ELR (cell line): ENCODE results near the gene IRAK2.
"Not testable (repeated sequence)": the region's sequence is repeated elsewhere in the genome, so short reads cannot be mapped to it uniquely, and the experiment has no call there.

Source experiments
- DNase-seq: peaks from one replicate; pipeline ENCODE4 v3.0.0-alpha.2; 2015; ENCODE audit warnings: low read depth

IRAK2 gene

GRCh38 chr3:10255835-10256234 lies 91.1 kb downstream of the IRAK2 start:
- no peak for DNase-seq

DNA sequence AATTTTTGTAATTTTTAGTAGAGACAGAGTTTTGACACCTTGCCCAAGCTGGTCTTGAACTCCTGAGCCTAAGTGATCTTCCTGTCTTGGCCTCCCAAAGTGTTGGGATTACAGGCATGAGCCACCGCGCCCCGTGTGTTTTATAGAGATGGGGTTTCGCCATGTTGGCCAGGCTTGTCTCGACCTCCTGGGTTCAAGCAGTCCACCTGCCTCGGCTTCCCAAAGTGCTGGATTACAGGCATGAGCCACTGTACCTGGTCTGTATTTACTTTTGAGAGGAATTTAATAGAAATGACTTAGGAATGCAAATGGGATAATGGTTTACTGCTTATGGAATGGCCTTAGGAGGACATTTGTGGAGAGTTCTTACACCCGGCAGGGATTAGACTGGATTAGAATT lies 94.3 kb downstream of the IRAK2 start:
- DNase-seq = no peak

- no peak for DNase-seq
Observed at GRCh38 chr3:10259798-10260197, 95.1 kb downstream of the IRAK2 start.

DNA sequence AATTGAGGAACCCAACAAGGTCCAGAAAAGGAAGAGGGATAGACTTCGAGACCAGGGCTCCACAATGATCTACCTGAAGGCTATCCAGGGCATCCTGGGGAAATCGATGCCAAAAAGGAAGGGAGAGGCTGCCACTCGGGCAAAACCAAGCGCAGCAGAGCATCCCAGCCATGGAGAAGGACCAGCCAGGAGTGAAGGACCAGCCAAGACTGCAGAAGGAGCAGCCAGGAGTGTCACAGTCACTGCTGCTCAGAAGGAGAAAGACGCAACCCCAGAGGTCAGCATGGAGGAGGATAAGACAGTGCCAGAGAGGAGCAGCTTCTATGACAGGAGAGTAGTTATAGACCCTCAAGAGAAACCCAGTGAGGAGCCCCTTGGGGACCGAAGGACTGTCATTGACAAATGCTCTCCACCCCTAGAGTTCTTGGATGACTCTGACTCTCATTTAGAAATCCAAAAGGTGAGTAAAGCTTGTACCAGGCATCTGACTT lies 95.5 kb downstream of the IRAK2 start:
- no peak for DNase-seq

DNA sequence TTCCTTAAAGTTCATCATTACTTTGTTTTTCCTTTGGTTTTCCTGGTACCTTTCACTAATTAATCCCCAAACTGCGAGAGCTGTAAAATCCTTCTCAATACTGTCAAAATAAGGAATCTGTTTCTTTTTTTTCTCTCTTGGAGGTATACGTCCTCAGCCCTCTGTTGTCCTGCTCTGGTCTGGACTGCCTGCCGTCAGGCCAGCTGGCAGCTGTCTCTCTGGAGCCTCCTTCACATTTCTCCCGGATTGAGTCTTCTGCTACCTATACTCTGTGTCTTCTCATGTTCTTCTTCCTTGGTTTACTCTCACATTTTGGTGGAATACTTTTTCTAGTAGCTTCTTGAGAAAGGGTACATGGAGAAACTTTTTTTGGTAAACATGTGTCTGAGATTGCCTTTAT lies 97.3 kb downstream of the IRAK2 start:
- DNase-seq = no peak

DNA sequence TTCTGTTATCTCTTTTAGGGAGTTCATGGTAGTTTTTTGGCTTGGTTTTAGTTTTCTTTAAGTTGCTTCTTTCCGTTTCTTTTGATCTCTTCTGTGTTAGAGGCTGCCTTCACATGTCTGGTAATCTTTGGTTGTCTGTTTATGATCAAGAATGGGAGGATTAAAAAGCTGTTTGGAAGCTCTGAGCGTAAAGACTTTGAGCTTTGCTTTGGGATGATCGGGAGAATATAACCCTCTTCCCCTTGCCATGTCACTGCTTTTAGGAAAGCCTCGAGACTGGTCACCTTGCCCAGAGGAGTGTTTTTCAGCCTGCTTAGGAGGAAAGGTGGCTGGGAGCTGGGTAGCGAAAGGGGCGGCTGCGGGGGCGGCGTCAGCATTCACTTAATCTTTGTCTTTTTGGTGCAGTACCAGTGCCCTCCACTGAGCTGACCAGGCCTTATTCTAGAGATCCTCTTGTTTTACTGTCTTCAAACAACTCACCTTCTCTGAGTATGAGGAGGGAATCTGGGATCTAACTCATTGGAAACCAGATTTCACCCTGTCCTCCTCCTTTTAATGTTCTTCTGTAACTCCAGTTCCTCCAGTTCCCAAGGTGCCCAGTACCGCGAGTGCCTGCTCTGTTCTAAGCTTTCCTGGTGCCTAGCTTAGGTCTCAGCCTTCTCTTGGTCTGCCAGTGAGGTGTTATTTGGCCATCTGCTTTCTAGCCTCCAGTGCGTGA lies 99.1 kb downstream of the IRAK2 start:
- peak; percentile 61 for DNase-seq

DNA sequence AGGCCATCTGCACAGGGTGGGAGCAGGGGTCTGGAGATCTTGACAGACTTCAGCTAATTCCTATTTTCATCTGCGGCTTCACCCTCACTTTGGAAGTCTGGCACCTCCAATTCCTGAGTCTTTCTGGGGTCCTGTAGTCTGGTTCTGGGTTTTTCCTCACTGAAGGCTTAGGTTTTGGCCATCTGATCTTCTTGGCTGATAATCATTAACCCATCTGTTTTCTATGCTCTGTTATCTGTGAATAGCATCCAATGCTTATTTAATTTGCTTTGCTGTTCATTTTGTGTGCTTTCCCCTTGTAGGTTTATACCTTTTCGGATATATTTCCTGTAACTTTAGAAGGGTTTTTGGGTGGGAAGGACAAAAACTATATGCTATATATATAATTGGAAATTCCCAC lies 101.1 kb downstream of the IRAK2 start:
- DNase-seq = no peak

DNA sequence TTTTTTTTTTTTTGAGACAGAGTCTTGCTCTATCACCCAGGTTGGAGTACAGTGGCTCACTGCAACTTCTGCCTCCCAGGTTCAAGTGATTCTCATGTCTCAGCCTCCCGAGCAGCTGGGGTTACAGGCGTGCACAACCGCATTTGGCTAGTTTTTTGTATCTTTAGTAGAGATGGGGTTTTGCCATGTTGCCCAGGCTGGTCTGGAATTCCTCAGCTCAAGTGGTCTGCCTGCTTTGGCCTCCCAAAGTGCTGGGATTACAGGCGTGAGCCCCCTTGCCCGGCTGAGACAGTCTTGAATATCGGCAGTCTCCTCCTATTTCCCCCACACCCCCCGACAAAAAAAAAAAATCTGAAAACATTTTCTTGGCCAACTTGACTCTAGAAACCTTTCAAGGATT lies 102.2 kb downstream of the IRAK2 start:
- not testable (repeated sequence) for DNase-seq

- DNase-seq = no peak
Observed at GRCh38 chr3:10268116-10268515, 103.4 kb downstream of the IRAK2 start.

- no peak for DNase-seq
Observed at GRCh38 chr3:10268930-10269329, 104.2 kb downstream of the IRAK2 start.

DNA sequence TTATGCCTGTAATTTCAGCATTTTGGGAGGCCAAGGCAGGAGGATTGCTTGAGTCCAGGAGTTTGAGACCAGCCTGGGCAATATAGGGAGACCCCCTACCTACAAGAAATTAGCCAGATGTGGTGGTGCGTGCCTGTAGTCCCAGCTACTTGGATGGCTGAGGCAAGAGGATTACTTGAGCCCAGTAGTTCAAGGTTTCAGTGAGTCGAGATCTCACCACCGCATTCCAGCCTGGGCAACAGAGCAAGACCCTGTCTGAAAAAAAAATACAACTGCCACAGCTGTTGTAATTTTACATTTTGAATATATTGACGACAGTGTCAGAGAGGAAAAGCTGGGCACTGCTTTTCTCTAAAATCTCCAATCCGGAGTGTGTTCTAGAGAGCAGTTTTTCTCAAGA lies 104.7 kb downstream of the IRAK2 start:
- DNase-seq = no peak

GRCh38 chr3:10272476-10272875 lies 107.8 kb downstream of the IRAK2 start:
- DNase-seq = not testable (repeated sequence)

GRCh38 chr3:10272977-10273376 lies 108.3 kb downstream of the IRAK2 start:
- DNase-seq = no peak

DNA sequence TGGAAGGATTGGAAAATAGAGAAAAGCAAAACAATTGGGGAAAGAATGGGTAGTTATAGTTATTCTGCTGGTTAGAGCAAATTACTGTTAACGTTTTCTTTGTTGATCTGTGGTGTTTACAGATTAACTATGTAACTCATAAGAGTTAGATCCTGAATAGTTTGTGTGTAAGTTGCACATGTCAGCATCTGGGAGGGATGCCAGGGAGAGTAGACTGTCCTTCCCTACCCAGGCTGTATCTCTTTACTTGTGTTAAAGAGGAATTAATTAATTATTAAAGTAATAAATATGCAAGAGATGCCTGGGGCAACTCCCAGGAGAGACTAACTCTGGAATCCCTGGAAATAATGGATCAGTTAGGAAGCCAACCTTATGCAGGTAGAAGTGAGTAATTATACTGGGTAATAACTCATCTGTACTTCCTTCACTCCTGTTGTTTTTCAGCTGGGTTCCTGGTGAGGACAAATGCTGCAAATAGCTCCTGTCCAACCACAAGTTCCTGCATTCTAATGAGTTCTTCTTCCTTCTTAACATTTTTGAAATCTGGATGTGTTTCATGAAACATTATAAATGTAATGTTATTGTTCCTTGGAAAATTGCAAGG lies 109.1 kb downstream of the IRAK2 start:
- no peak for DNase-seq

- no peak for DNase-seq
Observed at GRCh38 chr3:10274601-10275000, 109.9 kb downstream of the IRAK2 start.

DNA sequence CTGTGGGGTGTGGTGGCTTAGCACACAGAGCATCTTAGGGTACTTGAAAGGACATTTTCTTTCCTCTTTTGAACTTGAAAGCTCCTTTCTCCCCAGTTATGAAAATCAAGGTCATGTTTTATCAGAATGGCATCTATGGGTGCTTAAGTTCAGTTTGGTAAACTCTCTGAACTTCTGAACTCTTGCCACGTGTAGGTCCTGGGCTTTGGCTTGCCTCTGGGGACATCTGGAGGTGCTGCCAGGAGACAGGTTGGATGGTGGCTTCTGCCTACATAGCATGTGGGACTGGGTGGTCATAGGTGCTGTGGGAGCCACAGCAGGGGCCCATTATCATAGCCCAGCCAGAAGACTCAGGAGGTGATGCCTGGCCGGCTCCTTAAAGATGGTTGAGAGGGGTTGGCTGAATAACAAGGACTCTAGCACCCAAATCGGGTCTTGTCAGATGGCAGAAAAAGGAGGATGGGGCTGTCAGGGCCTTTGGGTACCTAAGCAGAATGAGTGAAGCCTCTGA lies 112.5 kb downstream of the IRAK2 start:
- DNase-seq = no peak

- no peak for DNase-seq
Observed at GRCh38 chr3:10278501-10278900, 113.8 kb downstream of the IRAK2 start.

GRCh38 chr3:10279384-10280176 lies 114.9 kb downstream of the IRAK2 start:
- DNase-seq = no peak

DNA sequence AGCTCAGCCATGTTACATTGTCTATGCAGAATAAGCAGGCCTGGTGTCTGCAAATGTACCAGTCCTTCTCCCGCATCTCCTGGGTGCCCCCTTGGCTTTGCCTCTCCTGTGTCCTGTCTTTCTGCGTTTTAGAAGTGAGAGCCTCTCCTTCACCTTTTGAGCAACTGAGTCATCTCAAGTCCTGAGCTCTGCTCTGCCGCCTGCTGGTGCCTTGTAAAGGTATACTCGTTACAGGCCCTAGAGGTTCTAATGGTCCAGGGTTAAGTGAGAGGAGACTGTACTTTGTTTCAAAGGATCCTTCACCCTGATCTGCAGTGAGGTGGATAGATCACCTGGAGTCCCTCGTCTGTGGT lies 115.4 kb downstream of the IRAK2 start:
- peak; percentile 19 for DNase-seq

DNA sequence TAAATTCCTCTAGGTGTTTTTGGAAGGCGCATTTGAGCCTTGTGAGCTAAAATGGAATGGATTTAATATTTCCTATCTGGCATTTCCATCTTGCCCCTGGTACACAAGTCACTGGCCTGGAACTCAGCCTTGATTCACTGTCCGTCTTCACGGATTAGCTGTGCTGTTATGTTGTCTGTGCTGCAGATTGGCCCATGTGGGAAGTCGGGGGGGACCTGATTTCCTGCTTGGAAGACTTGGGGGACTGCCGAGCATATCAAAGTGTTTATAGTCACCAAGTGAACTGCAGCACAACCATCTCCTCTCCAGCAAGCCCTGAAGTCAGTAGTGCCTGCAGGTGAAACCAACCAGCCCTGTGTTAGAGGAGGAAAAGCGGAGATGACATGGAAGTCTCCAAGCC lies 115.9 kb downstream of the IRAK2 start:
- no peak for DNase-seq

DNA sequence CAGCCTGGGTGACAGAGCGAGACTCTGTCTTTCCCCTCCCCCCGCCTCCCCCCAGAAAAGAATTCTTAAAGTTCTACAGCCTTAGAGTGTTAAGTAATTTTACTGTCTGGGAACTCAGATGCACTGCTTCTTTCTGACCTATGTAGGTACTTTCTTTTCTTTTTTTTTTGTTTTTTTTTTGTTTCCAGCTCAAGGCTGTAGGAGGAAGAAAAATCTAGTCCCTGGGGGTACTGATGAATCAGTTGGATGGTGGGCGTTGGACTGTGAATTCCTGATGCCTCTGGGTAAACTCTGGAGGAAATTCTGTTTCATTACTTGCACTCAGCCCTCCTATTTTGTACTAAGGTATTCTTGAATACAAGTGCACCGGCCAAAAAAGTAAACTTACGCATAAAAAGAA lies 117.2 kb downstream of the IRAK2 start:
- DNase-seq = no peak

- no peak for DNase-seq
Observed at GRCh38 chr3:10283638-10284037, 118.9 kb downstream of the IRAK2 start.

DNA sequence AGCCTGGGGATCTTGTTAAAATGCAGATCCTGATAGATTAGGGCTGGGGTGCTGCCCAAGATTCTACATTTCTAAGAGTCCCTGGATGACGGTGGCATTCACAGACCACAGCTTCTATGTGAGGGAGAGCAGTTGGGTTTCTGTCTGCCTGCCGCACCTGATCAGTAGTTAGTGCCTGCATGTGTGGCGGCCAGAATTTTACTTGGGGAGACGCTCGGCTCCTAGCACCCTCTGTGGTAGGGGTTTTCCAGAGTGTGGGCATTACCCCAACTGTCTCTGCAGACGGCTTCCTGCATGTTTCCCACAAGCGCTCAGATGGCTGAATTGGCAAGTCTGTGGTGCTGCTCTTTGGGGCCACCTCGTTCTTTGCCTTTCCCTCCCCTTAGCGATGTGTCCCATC lies 119.8 kb downstream of the IRAK2 start:
- DNase-seq = no peak
